Muscle layer of colon (tissue), 2 donors: ENCODE results near the gene STOX1.
"Not testable (repeated sequence)": the region's sequence is repeated elsewhere in the genome, so short reads cannot be mapped to it uniquely, and the experiment has no call there.

ENCODE experiments used
- H3K27ac ChIP-seq: one replicate; pipeline ENCODE4 v1.7.0; 2013; ENCODE audit warnings: low read depth, mild to moderate bottlenecking, low read length, moderate library complexity
- H3K27me3 ChIP-seq, 2 donors: one replicate each; pipeline ENCODE4 v1.7.0; 2013; ENCODE audit warnings: low read length in 2 of 2, mild to moderate bottlenecking in 2 of 2; ENCODE audit not compliant: insufficient read depth in 2 of 2, control insufficient read depth in 1 of 2
- H3K36me3 ChIP-seq: one replicate; pipeline ENCODE4 v1.7.0; 2013; ENCODE audit warnings: mild to moderate bottlenecking, low read length; ENCODE audit not compliant: insufficient read depth
- H3K4me1 ChIP-seq: one replicate; pipeline ENCODE4 v1.7.0; 2013; ENCODE audit warnings: mild to moderate bottlenecking, low read length; ENCODE audit not compliant: insufficient read depth
- H3K4me3 ChIP-seq, 2 donors: one replicate each; pipeline ENCODE4 v1.7.0; 2013; ENCODE audit warnings: low read length in 2 of 2, low read depth in 1 of 2, mild to moderate bottlenecking in 1 of 2, moderate library complexity in 1 of 2
- H3K9ac ChIP-seq: one replicate; pipeline ENCODE4 v1.7.0; 2013; ENCODE audit warnings: low read length
- H3K9me3 ChIP-seq: one replicate; pipeline ENCODE4 v1.7.0; 2013; ENCODE audit warnings: mild to moderate bottlenecking, low read length
- donor health status: abdominal sarcoma.
- donor health status: Adenocarcinoma of cecum.

STOX1 gene

GRCh38 chr10:68900427-68901104 is 73.2 kb downstream of the STOX1 start:
- Histone ChIP-seq H3K4me3 (peak overlapping the region; percentile 75 to 88), H3K27ac (peak overlapping the region; percentile 98), H3K9ac (peak overlapping the region; percentile 92), H3K27me3 (no peaks in the 10 kb centered on the region), H3K9me3 (no peaks in the 10 kb centered on the region), H3K4me1 (peaks cover 22% of the 10 kb centered on the region), H3K36me3 (no peaks in the 10 kb centered on the region)

- Histone ChIP-seq H3K4me1 (peaks cover 22% of the 10 kb centered on the region), H3K27ac (peak within 1 kb of the TSS; percentile 98), H3K9ac (peak within 1 kb of the TSS; percentile 92), H3K4me3 (peak within 1 kb of the TSS; percentile 75 to 88), H3K9me3 (no peaks in the 10 kb centered on the region), H3K36me3 (no peaks in the 10 kb centered on the region), H3K27me3 (no peaks in the 10 kb centered on the region)
Observed at GRCh38 chr10:68901105-68901927, 74.0 kb downstream of the STOX1 start, which contains the start of gene DDX50. Gene DDX50, plus strand, starts transcription at chr10:68901315. Its CDS starts 70 bp downstream, at chr10:68901385.

GRCh38 chr10:68902382-68902781 is 75.1 kb downstream of the STOX1 start:
- peak overlapping the region; percentile 92 for H3K9ac ChIP-seq
- H3K36me3 ChIP-seq: no peaks in the 10 kb centered on the region
- peak overlapping the region in 1 of 2 donors; percentile 88 for H3K4me3 ChIP-seq
- H3K9me3 ChIP-seq: no peaks in the 10 kb centered on the region
- H3K27me3 ChIP-seq: no peaks in the 10 kb centered on the region
- H3K27ac ChIP-seq: no peak overlapping the region
- H3K4me1 ChIP-seq: peaks cover 22% of the 10 kb centered on the region

DNA sequence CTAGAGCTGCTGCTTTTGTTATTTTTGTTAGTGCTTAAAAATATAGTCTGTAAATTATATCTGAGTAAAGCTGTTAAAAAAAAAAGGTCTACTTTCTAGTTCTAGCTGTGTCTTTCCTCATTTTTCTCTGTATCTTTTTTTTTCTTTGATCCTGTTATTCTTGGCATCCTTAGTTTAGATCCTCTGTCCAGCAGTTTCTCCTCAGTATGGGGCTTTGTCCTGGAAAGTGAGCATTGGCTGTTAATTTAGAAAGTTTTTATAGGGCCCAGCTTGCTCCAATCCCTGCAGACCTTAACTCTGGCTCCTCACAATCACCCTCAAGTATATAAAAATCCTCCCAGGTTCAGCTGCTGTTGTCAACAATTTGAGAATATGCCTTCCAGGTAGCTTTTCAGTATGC is 97.3 kb downstream of the STOX1 start:
- Histone ChIP-seq H3K9ac (no peak overlapping the region), H3K4me3 (no peak overlapping the region), H3K4me1 (no peaks in the 10 kb centered on the region), H3K9me3 (no peaks in the 10 kb centered on the region), H3K27ac (no peak overlapping the region), H3K27me3 (no peaks in the 10 kb centered on the region), H3K36me3 (peaks cover 7% of the 10 kb centered on the region)

- no peak overlapping the region for H3K27ac ChIP-seq
- H3K27me3 ChIP-seq: no peaks in the 10 kb centered on the region
- no peaks in the 10 kb centered on the region for H3K9me3 ChIP-seq
- peaks cover 4% of the 10 kb centered on the region for H3K36me3 ChIP-seq
- H3K9ac ChIP-seq: no peak overlapping the region
- H3K4me3 ChIP-seq: no peak overlapping the region
- no peaks in the 10 kb centered on the region for H3K4me1 ChIP-seq
Observed at GRCh38 chr10:68925489-68925888, 98.2 kb downstream of the STOX1 start.

GRCh38 chr10:68929157-68929556 is 101.8 kb downstream of the STOX1 start:
- H3K9ac ChIP-seq, H3K27me3 ChIP-seq, H3K9me3 ChIP-seq, H3K27ac ChIP-seq, H3K36me3 ChIP-seq, H3K4me1 ChIP-seq, H3K4me3 ChIP-seq: not testable (repeated sequence)

- H3K36me3 ChIP-seq, H3K27ac ChIP-seq, H3K27me3 ChIP-seq, H3K9me3 ChIP-seq, H3K4me3 ChIP-seq, H3K4me1 ChIP-seq, H3K9ac ChIP-seq: not testable (repeated sequence)
Observed at GRCh38 chr10:68929888-68930287, 102.6 kb downstream of the STOX1 start.

DNA sequence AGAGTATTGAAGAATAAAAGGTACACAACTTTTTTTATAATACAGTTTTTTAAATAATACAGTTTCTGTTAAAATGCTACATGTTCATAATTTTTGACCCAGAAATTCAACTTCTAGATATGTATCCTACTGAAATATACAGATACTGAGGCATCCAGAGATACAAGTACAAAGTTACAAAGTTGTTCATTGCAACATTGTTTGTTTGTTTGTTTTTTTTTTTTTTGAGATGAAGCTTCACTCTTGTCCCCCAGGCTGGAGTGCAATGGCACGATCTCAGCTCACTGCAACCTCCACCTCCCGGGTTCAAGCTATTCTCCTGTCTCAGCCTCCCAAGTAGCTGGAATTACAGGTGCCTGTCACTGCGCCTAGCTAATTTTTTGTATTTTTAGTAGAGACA is 105.5 kb downstream of the STOX1 start:
- not testable (repeated sequence) for H3K27ac ChIP-seq, H3K4me1 ChIP-seq, H3K4me3 ChIP-seq, H3K9ac ChIP-seq, H3K27me3 ChIP-seq, H3K9me3 ChIP-seq
- H3K36me3 ChIP-seq: peaks cover 13% of the 10 kb centered on the region

DNA sequence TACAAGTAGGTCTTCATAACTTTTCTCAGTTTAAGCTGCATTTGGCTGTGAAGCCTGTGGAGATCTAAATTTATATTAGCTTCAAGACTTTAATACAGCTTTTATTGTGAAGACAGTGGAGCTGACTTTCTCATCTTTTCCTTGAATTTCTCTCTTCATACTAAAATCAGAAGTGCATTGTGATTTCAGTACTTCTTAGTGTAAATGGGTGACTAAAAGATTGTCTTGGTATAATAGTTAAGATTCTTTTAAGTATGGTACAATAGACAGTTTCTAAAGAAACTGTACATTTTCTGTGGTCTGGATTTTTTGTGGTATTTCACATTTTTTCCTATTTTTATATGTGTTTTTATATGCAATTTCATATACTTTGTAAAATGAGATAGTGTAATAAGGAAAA is 107.7 kb downstream of the STOX1 start:
- Histone ChIP-seq H3K27me3 (no peaks in the 10 kb centered on the region), H3K4me1 (no peaks in the 10 kb centered on the region), H3K27ac (no peak overlapping the region), H3K9ac (no peak overlapping the region), H3K36me3 (peaks cover 22% of the 10 kb centered on the region), H3K9me3 (no peaks in the 10 kb centered on the region), H3K4me3 (no peak overlapping the region)

GRCh38 chr10:68938117-68938516 is 110.8 kb downstream of the STOX1 start:
- Histone ChIP-seq H3K27me3 (no peaks in the 10 kb centered on the region), H3K9ac (no peak overlapping the region), H3K4me3 (no peak overlapping the region), H3K9me3 (no peaks in the 10 kb centered on the region), H3K4me1 (no peaks in the 10 kb centered on the region), H3K36me3 (peaks cover 18% of the 10 kb centered on the region), H3K27ac (no peak overlapping the region)

DNA sequence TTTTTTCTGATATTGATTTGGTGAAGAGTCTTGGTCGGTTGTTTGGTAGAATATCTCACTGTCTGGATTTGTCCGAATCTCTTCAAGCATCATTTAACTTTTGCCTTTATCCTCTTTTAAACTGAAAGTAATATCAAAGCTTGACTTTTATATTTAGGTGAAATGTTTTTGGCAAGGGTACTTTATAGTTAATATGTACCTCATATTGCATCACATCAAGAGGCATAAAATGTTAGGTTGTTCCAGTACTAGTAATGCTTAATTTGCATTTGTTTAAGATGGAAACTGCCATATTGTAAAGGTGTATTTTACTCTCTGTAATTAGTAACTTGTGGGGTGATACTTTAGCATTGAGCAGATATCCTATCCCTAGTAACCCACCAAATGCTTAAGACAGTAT is 111.6 kb downstream of the STOX1 start:
- Histone ChIP-seq H3K36me3 (peaks cover 18% of the 10 kb centered on the region), H3K9me3 (no peaks in the 10 kb centered on the region), H3K9ac (no peak overlapping the region), H3K27ac (no peak overlapping the region), H3K4me1 (no peaks in the 10 kb centered on the region), H3K27me3 (no peaks in the 10 kb centered on the region), H3K4me3 (no peak overlapping the region)
